Neural cell (in vitro differentiated cells): Measurements from ENCODE around the gene ADARB2. TPM values are rescaled to one million over a fixed set of nuclear protein-coding genes. Genes with fewer than 3 reads are reported as not detected.

Source experiments
- H2AFZ ChIP-seq: fragments of 200-600, 300-800 bp; sonication (generic), shearing (Covaris generic); 2 replicates; pipeline ENCODE4 v1.6.0; 2014; ENCODE audit warnings: low read depth, mild to moderate bottlenecking, antibody characterized with exemption, low read length, moderate library complexity
- H3F3A ChIP-seq: fragments of 200-600 bp; shearing (Covaris generic); 2 replicates; pipeline ENCODE4 v1.6.1; 2016; ENCODE audit warnings: mild to moderate bottlenecking, moderate library complexity, mixed read lengths, antibody characterized with exemption, low read length; ENCODE audit not compliant: insufficient read depth, poor library complexity, severe bottlenecking
- H3K27ac ChIP-seq: fragments of 200-600, 300-800 bp; sonication (generic), shearing (Covaris generic); 2 replicates; pipeline ENCODE4 v1.5.1; 2014; ENCODE audit warnings: mild to moderate bottlenecking, low read length, moderate library complexity
- H3K27me3 ChIP-seq: fragments of 300-800, 200-600 bp; sonication (generic), shearing (Covaris generic); 2 replicates; pipeline ENCODE4 v1.6.0; 2014; ENCODE audit warnings: mild to moderate bottlenecking, low read depth, low read length, moderate library complexity; ENCODE audit not compliant: insufficient read depth
- H3K36me3 ChIP-seq: fragments of 300-800, 200-600 bp; sonication (generic), shearing (Covaris generic); 2 replicates; pipeline ENCODE4 v1.5.1; 2014; ENCODE audit warnings: mild to moderate bottlenecking, antibody characterized with exemption, low read length, moderate library complexity; ENCODE audit not compliant: insufficient read depth
- H3K4me2 ChIP-seq: fragments of 300-800, 200-600 bp; sonication (generic), shearing (Covaris generic); 2 replicates; pipeline ENCODE4 v1.6.0; 2014; ENCODE audit warnings: mild to moderate bottlenecking, low read length
- H3K4me3 ChIP-seq: fragments of 300-800, 200-600 bp; sonication (generic), shearing (Covaris generic); 2 replicates; pipeline ENCODE4 v1.5.1; 2014; ENCODE audit warnings: mild to moderate bottlenecking, low read length, moderate library complexity
- H3K79me2 ChIP-seq: fragments of 200-600 bp; shearing (Covaris generic); replicated peaks from 2 replicates; pipeline ENCODE4 v1.6.0; 2014; ENCODE audit warnings: mild to moderate bottlenecking, low read length, moderate library complexity; ENCODE audit not compliant: insufficient read depth
- H3K9ac ChIP-seq: fragments of 300-800, 200-600 bp; sonication (generic), shearing (Covaris generic); 2 replicates; pipeline ENCODE4 v1.6.1; 2016; ENCODE audit warnings: mild to moderate bottlenecking, low read length, mixed read lengths
- H3K9me2 ChIP-seq: fragments of 200-600 bp; shearing (Covaris generic); 2 replicates; pipeline ENCODE4 v1.6.1; 2016; ENCODE audit warnings: mild to moderate bottlenecking, low read length, mixed read lengths; ENCODE audit not compliant: insufficient read depth
- H3K9me3 ChIP-seq: fragments of 200-600, 300-800 bp; sonication (generic), shearing (Covaris generic); 2 replicates; pipeline ENCODE4 v1.6.1; 2016; ENCODE audit warnings: mild to moderate bottlenecking, mixed run types, low read length, moderate library complexity, mixed read lengths
- H4K20me1 ChIP-seq: fragments of 200-600 bp; shearing (Covaris generic); 2 replicates; pipeline ENCODE4 v1.6.1; 2016; ENCODE audit warnings: mild to moderate bottlenecking, mixed run types; ENCODE audit not compliant: insufficient read depth
- CTCF ChIP-seq: fragments of 450-650 bp; IDR thresholded peaks from 2 replicates; pipeline ENCODE4 v1.5.1; 2014; ENCODE audit warnings: antibody characterized with exemption, mild to moderate bottlenecking, moderate library complexity; ENCODE audit not compliant: poor library complexity, severe bottlenecking
- EP300 ChIP-seq: fragments of 450-650 bp; conservative IDR thresholded peaks from 2 replicates; pipeline ENCODE4 v1.6.1; 2014; ENCODE audit warnings: antibody characterized with exemption, mild to moderate bottlenecking, moderate library complexity; ENCODE audit not compliant: poor library complexity, severe bottlenecking
- EZH2 ChIP-seq: fragments of 200-600, 300-800 bp; shearing (Covaris generic), sonication (generic); IDR thresholded peaks from 2 replicates; pipeline ENCODE4 v1.6.1; 2014; ENCODE audit warnings: antibody characterized with exemption, low read length, borderline replicate concordance, mild to moderate bottlenecking; ENCODE audit not compliant: insufficient read depth, poor library complexity, severe bottlenecking
- MXI1 ChIP-seq: fragments of 450-650 bp; conservative IDR thresholded peaks from 2 replicates; pipeline ENCODE4 v1.6.1; 2014; ENCODE audit warnings: antibody characterized with exemption, mild to moderate bottlenecking; ENCODE audit not compliant: poor library complexity, severe bottlenecking
- POLR2AphosphoS5 ChIP-seq: IDR thresholded peaks from 2 replicates; pipeline ENCODE4 v1.6.1; 2012
- RAD21 ChIP-seq: fragments of 450-650 bp; conservative IDR thresholded peaks from 2 replicates; pipeline ENCODE4 v1.6.1; 2014; ENCODE audit warnings: antibody characterized with exemption, mild to moderate bottlenecking, moderate library complexity
- REST ChIP-seq: IDR thresholded peaks from 2 replicates; pipeline ENCODE4 v1.6.1; 2012; ENCODE audit warnings: borderline replicate concordance
- SMC3 ChIP-seq: fragments of 450-650 bp; conservative IDR thresholded peaks from 2 replicates; pipeline ENCODE4 v1.6.1; 2014; ENCODE audit warnings: antibody characterized with exemption, mild to moderate bottlenecking, moderate library complexity; ENCODE audit not compliant: poor library complexity
- TAF1 ChIP-seq: IDR thresholded peaks from 2 replicates; pipeline ENCODE4 v1.6.1; 2012; ENCODE audit warnings: low read depth
- polyA plus RNA-seq: library from polyadenylated mRNA; depleted of rRNA; stranded (reverse); fragments of >200 nt; gene quantifications from 2 replicates; pipeline ENCODE4 v1.2.3, GENCODE V29; 2014

The ADARB2 gene
- polyA plus RNA-seq, 1 donor from 2014 or later: 3.6 TPM

GRCh38 chr10:1358147-1358546, 379.2 kb downstream of the ADARB2 start:
- Histone ChIP-seq H3K4me3 (no peak overlapping the region), H3K9ac (no peak overlapping the region), H3K4me2 (no peak overlapping the region), H3K36me3 (no peaks in the 10 kb centered on the region), H3K9me3 (no peaks in the 10 kb centered on the region), H3K9me2 (no peaks in the 10 kb centered on the region), H4K20me1 (no peaks in the 10 kb centered on the region), H3K27ac (no peak overlapping the region), H3K79me2 (no peaks in the 10 kb centered on the region), H3K27me3 (no peaks in the 10 kb centered on the region), H3F3A (no peaks in the 10 kb centered on the region), H2AFZ (no peak overlapping the region)
- no peak for TF ChIP-seq SMC3
- TF ChIP-seq REST: no peak
- no peak for TF ChIP-seq CTCF
- TF ChIP-seq TAF1: no peak
- TF ChIP-seq EZH2: no peak
- TF ChIP-seq POLR2AphosphoS5: no peak
- no peak for TF ChIP-seq RAD21
- TF ChIP-seq EP300: no peak
- TF ChIP-seq MXI1: no peak

- Histone ChIP-seq H3K9me2 (no peaks in the 10 kb centered on the region), H3K36me3 (no peaks in the 10 kb centered on the region), H3K27ac (no peak overlapping the region), H3K9me3 (no peaks in the 10 kb centered on the region), H3K9ac (no peak overlapping the region), H3K79me2 (no peaks in the 10 kb centered on the region), H3F3A (no peaks in the 10 kb centered on the region), H4K20me1 (no peaks in the 10 kb centered on the region), H3K4me2 (no peak overlapping the region), H2AFZ (no peak overlapping the region), H3K4me3 (no peak overlapping the region), H3K27me3 (no peaks in the 10 kb centered on the region)
- TF ChIP-seq REST: no peak
Measured at GRCh38 chr10:1356349-1356748, 381.0 kb downstream of the ADARB2 start.
